ENCODE data around the gene ACOX3.
"Not testable (repeated sequence)": the region's sequence is repeated elsewhere in the genome, so short reads cannot be mapped to it uniquely, and the experiment has no call there.

Gene ACOX3
- total RNA-seq, result 23.1 to 31.6 (median 25.6) reads per million in 4 experiments

GRCh38 chr4:8440492-8441311 lies at the start of gene ACOX3, which contains the start of gene TRMT44:
TSS of gene ACOX3 (minus strand) at chr4:8440723. CDS start at chr4:8416521, 24,202 bp downstream.
TSS of gene TRMT44 (plus strand) at chr4:8440777. CDS start at chr4:8440823, 46 bp downstream.
- peak; percentile 93 for DNase-seq

GRCh38 chr4:8488791-8489369 lies 48.4 kb upstream of the ACOX3 start:
- DNase-seq, result no peak

- DNase-seq, result not testable (repeated sequence)
These were observed 46.1 kb upstream of the ACOX3 start for GRCh38 chr4:8486643-8487042.

GRCh38 chr4:8480221-8480620 lies 39.7 kb upstream of the ACOX3 start:
- no peak for DNase-seq

GRCh38 chr4:8478801-8479744 lies 38.5 kb upstream of the ACOX3 start:
- no peak for DNase-seq

- DNase-seq, result no peak
These were observed 37.8 kb upstream of the ACOX3 start for GRCh38 chr4:8478371-8478770.

GRCh38 chr4:8477676-8478075 lies 37.2 kb upstream of the ACOX3 start:
- no peak for DNase-seq

GRCh38 chr4:8477095-8477635 lies 36.6 kb upstream of the ACOX3 start:
- no peak for DNase-seq

- no peak for DNase-seq
These were observed 35.4 kb upstream of the ACOX3 start for GRCh38 chr4:8475751-8476575.

- DNase-seq, result no peak
These were observed 34.3 kb upstream of the ACOX3 start for GRCh38 chr4:8474856-8475255.

- DNase-seq, result no peak
These were observed 33.5 kb upstream of the ACOX3 start for GRCh38 chr4:8473920-8474590.

GRCh38 chr4:8473198-8473919 lies 32.8 kb upstream of the ACOX3 start:
- DNase-seq, result no peak

GRCh38 chr4:8472689-8473197 lies 32.2 kb upstream of the ACOX3 start:
- no peak for DNase-seq

- no peak for DNase-seq
These were observed 31.7 kb upstream of the ACOX3 start for GRCh38 chr4:8472158-8472688.

- DNase-seq, result no peak
These were observed 30.8 kb upstream of the ACOX3 start for GRCh38 chr4:8471211-8471875.

GRCh38 chr4:8470451-8471024 lies 30.0 kb upstream of the ACOX3 start:
- no peak for DNase-seq

- no peak for DNase-seq
These were observed 29.0 kb upstream of the ACOX3 start for GRCh38 chr4:8469550-8469949.

GRCh38 chr4:8468746-8469535 lies 28.4 kb upstream of the ACOX3 start:
- DNase-seq, result peak; percentile 4
